ENCODE measurements around the gene CYP27A1.

The CYP27A1 gene

GRCh38 chr2:218859988-218860831 lies 78.3 kb downstream of the CYP27A1 start:
- DNase-seq, result no peak

DNA sequence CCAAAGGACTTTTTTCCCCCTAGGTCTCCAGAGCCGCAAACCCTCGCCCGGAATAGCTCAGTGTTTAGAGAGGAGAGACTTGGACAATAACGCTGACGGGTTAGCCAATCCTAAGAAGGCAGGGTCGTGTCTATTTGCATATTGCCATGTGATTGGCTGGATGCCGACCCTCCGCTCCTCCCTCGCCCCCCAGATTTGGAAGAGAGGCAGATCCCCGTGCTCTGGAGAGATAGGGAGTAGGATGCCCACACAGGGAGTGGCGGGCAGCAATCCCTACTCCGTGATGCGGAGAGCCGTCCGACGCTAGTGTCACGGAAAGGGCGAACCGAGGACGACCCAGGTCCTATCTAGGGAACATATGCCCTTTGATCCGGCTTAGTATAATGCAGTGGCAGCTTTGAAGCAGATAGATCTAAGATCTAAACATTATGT lies 79.0 kb downstream of the CYP27A1 start:
- DNase-seq, result no peak

- no peak for DNase-seq
Measured at GRCh38 chr2:218861645-218862318, 79.8 kb downstream of the CYP27A1 start.

- no peak for DNase-seq
Measured at GRCh38 chr2:218863021-218863520, 81.1 kb downstream of the CYP27A1 start.

Measured in C1 segment of cervical spinal cord (tissue), 14 donors.